GM12892 (cell line): ENCODE results near the gene ZNF774.

Experiments used
- POLR2AphosphoS5 ChIP-seq: IDR thresholded peaks from 2 replicates; pipeline ENCODE4 v1.6.1; 2011; ENCODE audit warnings: low read depth, low read length, control low read depth
- TAF1 ChIP-seq: IDR thresholded peaks from 2 replicates; pipeline ENCODE4 v1.6.1; 2011; ENCODE audit warnings: low read depth, mild to moderate bottlenecking, control low read depth, low read length, borderline replicate concordance

- TF ChIP-seq TAF1 (no peak), POLR2AphosphoS5 (no peak)
Measured at GRCh38 chr15:90325726-90326125, 26.4 kb upstream of the ZNF774 start.
